IMR-90 (cell line): ENCODE measurements around the gene GPC5.

Source experiments
- BHLHE40 ChIP-seq: fragments of 150-350 bp; IDR thresholded peaks from 2 replicates; pipeline ENCODE4 v1.6.1; 2016; ENCODE audit warnings: mild to moderate bottlenecking, low read depth, low read length
- CHD1 ChIP-seq: IDR thresholded peaks from 2 replicates; pipeline ENCODE4 v1.6.1; 2012; ENCODE audit warnings: low read depth, low read length, improper control_type of control experiment
- MAFK ChIP-seq: IDR thresholded peaks from 2 replicates; pipeline ENCODE4 v1.6.1; 2012; ENCODE audit warnings: low read depth, low read length, improper control_type of control experiment
- MAZ ChIP-seq: IDR thresholded peaks from 2 replicates; pipeline ENCODE4 v1.6.1; 2012; ENCODE audit warnings: low read depth, mild to moderate bottlenecking, low read length, improper control_type of control experiment, moderate library complexity, borderline replicate concordance
- MXI1 ChIP-seq: IDR thresholded peaks from 2 replicates; pipeline ENCODE4 v1.6.1; 2012; ENCODE audit warnings: low read depth, mild to moderate bottlenecking, low read length, moderate library complexity, borderline replicate concordance
- POLR2A ChIP-seq: IDR thresholded peaks from 2 replicates; pipeline ENCODE4 v1.6.1; 2012; ENCODE audit warnings: mild to moderate bottlenecking, low read depth, low read length
- RCOR1 ChIP-seq: IDR thresholded peaks from 2 replicates; pipeline ENCODE4 v1.6.1; 2012; ENCODE audit warnings: mild to moderate bottlenecking, low read length, improper control_type of control experiment; ENCODE audit not compliant: insufficient replicate concordance
- RFX5 ChIP-seq: IDR thresholded peaks from 2 replicates; pipeline ENCODE4 v1.8.0; 2012; ENCODE audit warnings: low read depth, mild to moderate bottlenecking, low read length, moderate library complexity
- TF ChIP-seq, protein P1 (sequence below): conservative IDR thresholded peaks from 2 replicates; pipeline ENCODE4 v1.5.1; 2012; ENCODE audit warnings: mild to moderate bottlenecking, low read depth, low read length, improper control_type of control experiment

DNA sequence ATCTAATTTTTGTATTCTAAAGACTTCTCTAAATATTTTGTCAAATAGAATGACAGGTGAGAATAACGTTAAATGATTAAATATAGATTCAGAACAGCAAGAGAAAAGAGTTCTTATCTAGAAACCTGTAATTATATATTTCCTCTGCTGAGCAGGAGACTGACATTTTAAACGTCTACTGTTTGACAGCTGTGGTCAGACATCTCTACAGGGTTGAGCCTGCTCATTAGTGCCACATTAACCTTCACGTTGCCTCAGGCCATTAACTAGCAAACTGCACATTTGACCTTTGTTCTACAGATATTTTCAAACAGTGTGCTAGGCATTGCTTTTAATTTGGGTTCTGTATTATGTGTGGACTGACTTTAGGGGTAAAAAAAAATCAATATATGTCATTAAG is 347.5 kb downstream of the GPC5 start:
- TF ChIP-seq, protein P1, sequence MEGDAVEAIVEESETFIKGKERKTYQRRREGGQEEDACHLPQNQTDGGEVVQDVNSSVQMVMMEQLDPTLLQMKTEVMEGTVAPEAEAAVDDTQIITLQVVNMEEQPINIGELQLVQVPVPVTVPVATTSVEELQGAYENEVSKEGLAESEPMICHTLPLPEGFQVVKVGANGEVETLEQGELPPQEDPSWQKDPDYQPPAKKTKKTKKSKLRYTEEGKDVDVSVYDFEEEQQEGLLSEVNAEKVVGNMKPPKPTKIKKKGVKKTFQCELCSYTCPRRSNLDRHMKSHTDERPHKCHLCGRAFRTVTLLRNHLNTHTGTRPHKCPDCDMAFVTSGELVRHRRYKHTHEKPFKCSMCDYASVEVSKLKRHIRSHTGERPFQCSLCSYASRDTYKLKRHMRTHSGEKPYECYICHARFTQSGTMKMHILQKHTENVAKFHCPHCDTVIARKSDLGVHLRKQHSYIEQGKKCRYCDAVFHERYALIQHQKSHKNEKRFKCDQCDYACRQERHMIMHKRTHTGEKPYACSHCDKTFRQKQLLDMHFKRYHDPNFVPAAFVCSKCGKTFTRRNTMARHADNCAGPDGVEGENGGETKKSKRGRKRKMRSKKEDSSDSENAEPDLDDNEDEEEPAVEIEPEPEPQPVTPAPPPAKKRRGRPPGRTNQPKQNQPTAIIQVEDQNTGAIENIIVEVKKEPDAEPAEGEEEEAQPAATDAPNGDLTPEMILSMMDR, result no peak
- TF ChIP-seq POLR2A, result no peak
- no peak for TF ChIP-seq MXI1
- no peak for TF ChIP-seq RCOR1
- no peak for TF ChIP-seq MAFK
- TF ChIP-seq MAZ, result no peak
- TF ChIP-seq RFX5, result no peak
- no peak for TF ChIP-seq CHD1
- TF ChIP-seq BHLHE40, result no peak
